Dermis blood vessel endothelial cell (primary cell): ENCODE measurements around the gene TMEM269. TPM values are rescaled to one million over a fixed set of nuclear protein-coding genes. Genes with fewer than 3 reads are reported as not detected.

Experiments
- total RNA-seq: library from RNA; depleted of rRNA; stranded (reverse); fragments of >200 nt; gene quantifications from 2 replicates; pipeline ENCODE4 v1.2.3, GENCODE V29; 2014

TMEM269 gene
- total RNA-seq, 1 donor from 2014 or later: not detected

Other genes starting within 250 kb of the TMEM269 start
- 22.6 and 26.8 TPM in 2 replicates for gene PPIH, start 126.6 kb upstream of the TMEM269 start, total RNA-seq
- gene YBX1, start 102.6 kb upstream of the TMEM269 start, total RNA-seq: 555 and 1,168 TPM in 2 replicates
- gene CLDN19, start 44.8 kb upstream of the TMEM269 start, total RNA-seq: 0.05 TPM in 1 of 2 replicates, not detected in the other
- 111 and 217 TPM in 2 replicates for gene P3H1, start 18.0 kb upstream of the TMEM269 start, total RNA-seq
- gene C1orf50, start 17.7 kb upstream of the TMEM269 start, total RNA-seq: 4.0 and 11.9 TPM in 2 replicates
- 8.8 and 9.7 TPM in 2 replicates for gene ERMAP, start 32.1 kb downstream of the TMEM269 start, total RNA-seq
- gene SVBP, start 32.4 kb downstream of the TMEM269 start, total RNA-seq: 19.1 and 23.3 TPM in 2 replicates
- 8.5 and 17.0 TPM in 2 replicates for gene ZNF691, start 61.6 kb downstream of the TMEM269 start, total RNA-seq
- gene SLC2A1, start 173.9 kb downstream of the TMEM269 start, total RNA-seq: 28.6 and 38.3 TPM in 2 replicates